ENCODE results near the gene GALNTL6. TPM values are rescaled to one million over a fixed set of nuclear protein-coding genes. Genes with fewer than 3 reads are reported as not detected.

GALNTL6 gene
- total and polyA plus RNA-seq, 4 donors: 0.08 to 0.09 (median 0.09) TPM; not detected in 1

DNA sequence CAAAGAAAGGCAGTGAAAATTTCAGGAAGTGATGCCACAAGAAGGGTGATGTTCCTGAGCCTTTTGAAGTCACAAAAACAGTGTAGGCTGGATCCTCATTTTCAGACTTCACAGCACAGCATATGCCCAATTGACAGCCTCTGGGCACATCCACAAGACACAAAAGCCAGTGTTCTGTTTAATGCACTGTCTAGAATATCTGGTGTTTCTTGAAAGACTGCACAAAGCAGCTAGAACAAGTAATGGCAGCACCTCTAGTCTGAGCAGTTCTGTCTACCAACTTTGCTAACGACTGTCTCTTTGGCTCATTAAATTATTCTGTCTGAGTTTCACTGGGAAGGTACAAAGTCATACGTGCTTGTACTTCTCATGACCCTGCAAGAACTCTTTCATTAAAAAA lies 938.3 kb downstream of the GALNTL6 start:
- no peaks in the 10 kb centered on the region for H3K36me3 ChIP-seq (ENCODE audit: control insufficient read depth in 4 of 4, insufficient read depth in 4 of 4, low read length in 4 of 4)
- H3K9ac ChIP-seq (ENCODE audit: insufficient read depth in 1 of 2, low read length in 2 of 2): no peak overlapping the region
- no peak overlapping the region for H3K27ac ChIP-seq (ENCODE audit: low read depth in 1 of 2, low read length in 1 of 2)
- no peaks in the 10 kb centered on the region for H3K9me3 ChIP-seq (ENCODE audit: control insufficient read depth in 4 of 4, insufficient read depth in 3 of 4, low read length in 3 of 4)
- no peaks in the 10 kb centered on the region for H3K4me1 ChIP-seq (ENCODE audit: control insufficient read depth in 5 of 5, insufficient read depth in 5 of 5, low read length in 5 of 5)
- 81 to 83% methylated on average over 2 of the region's 2 CpGs for WGBS, 2 donors
- no peak for ATAC-seq (ENCODE audit: insufficient read depth, low FRiP score)
- no peaks in the 10 kb centered on the region for H3K27me3 ChIP-seq (ENCODE audit: control insufficient read depth in 3 of 3, insufficient read depth in 3 of 3, low read length in 2 of 3)
- H3K4me3 ChIP-seq: no peak overlapping the region
- TF ChIP-seq CTCF (IDR thresholded peaks at IDR 0.05; ENCODE audit: control extremely low read depth, extremely low read depth): no peak
- DNase-seq: no peak

GRCh38 chr4:172758586-172759340 lies 945.6 kb downstream of the GALNTL6 start:
- H3K36me3 ChIP-seq (ENCODE audit: control insufficient read depth in 4 of 4, insufficient read depth in 4 of 4, low read length in 4 of 4): no peaks in the 10 kb centered on the region
- H3K9me3 ChIP-seq (ENCODE audit: control insufficient read depth in 4 of 4, insufficient read depth in 3 of 4, low read length in 3 of 4): peaks cover 0 to 2% (median 0%) of the 10 kb centered on the region in 4 donors
- no peak overlapping the region for H3K27ac ChIP-seq (ENCODE audit: low read depth in 1 of 2, low read length in 1 of 2)
- ATAC-seq (ENCODE audit: insufficient read depth, low FRiP score) (no peak), DNase-seq (no peak)
- H3K9ac ChIP-seq (ENCODE audit: insufficient read depth in 1 of 2, low read length in 2 of 2): no peak overlapping the region
- no peaks in the 10 kb centered on the region for H3K27me3 ChIP-seq (ENCODE audit: control insufficient read depth in 3 of 3, insufficient read depth in 3 of 3, low read length in 2 of 3)
- no peak for TF ChIP-seq CTCF (IDR thresholded peaks at IDR 0.05; ENCODE audit: control extremely low read depth, extremely low read depth)
- H3K4me1 ChIP-seq (ENCODE audit: control insufficient read depth in 5 of 5, insufficient read depth in 5 of 5, low read length in 5 of 5): no peaks in the 10 kb centered on the region
- WGBS, 2 donors: 69% methylated on average over 2 of the region's 2 CpGs
- H3K4me3 ChIP-seq: no peak overlapping the region

- Histone ChIP-seq H3K9me3 (ENCODE audit: control insufficient read depth in 4 of 4, insufficient read depth in 3 of 4, low read length in 3 of 4) (peaks cover 0 to 2% (median 0%) of the 10 kb centered on the region in 4 donors), H3K4me3 (no peak overlapping the region), H3K4me1 (ENCODE audit: control insufficient read depth in 5 of 5, insufficient read depth in 5 of 5, low read length in 5 of 5) (no peaks in the 10 kb centered on the region), H3K27me3 (ENCODE audit: control insufficient read depth in 3 of 3, insufficient read depth in 3 of 3, low read length in 2 of 3) (no peaks in the 10 kb centered on the region), H3K27ac (ENCODE audit: low read depth in 1 of 2, low read length in 1 of 2) (no peak overlapping the region), H3K9ac (ENCODE audit: insufficient read depth in 1 of 2, low read length in 2 of 2) (no peak overlapping the region), H3K36me3 (ENCODE audit: control insufficient read depth in 4 of 4, insufficient read depth in 4 of 4, low read length in 4 of 4) (no peaks in the 10 kb centered on the region)
- TF ChIP-seq CTCF (IDR thresholded peaks at IDR 0.05; ENCODE audit: control extremely low read depth, extremely low read depth): no peak
- WGBS, 2 donors: 92 to 93% methylated on average over 6 of the region's 6 CpGs
- no peak for DNase-seq
- no peak for ATAC-seq (ENCODE audit: insufficient read depth, low FRiP score)
Measured at GRCh38 chr4:172760512-172760911, 947.3 kb downstream of the GALNTL6 start.
